ENCODE data around the gene NOP9. TPM values are rescaled to one million over a fixed set of nuclear protein-coding genes. Genes with fewer than 3 reads are reported as not detected.
A peak's percentile ranks its signal among the peaks of the same experiment; 100 is the strongest.
"Not testable (repeated sequence)": the region's sequence is repeated elsewhere in the genome, so short reads cannot be mapped to it uniquely, and the experiment has no call there.

Gene NOP9
- total RNA-seq, 1 experiment from 2014 or later = 10.7 TPM

DNA sequence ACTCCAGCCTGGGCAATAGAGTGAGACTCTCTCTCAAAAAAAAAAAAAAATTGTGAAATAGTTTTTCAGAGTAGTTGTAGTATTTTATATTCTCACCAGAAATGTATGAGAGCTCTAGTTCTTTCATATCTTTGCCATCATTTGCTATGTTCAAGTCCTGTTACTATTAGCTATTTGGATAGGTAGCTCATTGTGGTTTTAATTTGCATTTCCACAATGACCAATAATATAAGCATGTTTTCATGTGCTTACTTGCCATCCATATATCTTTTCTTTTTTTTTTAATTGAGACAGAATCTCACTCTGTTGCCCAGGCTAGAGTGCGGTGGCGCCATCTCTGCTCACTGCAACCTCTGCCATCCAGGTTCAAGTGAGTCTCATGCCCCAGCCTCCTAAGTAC is 48.5 kb downstream of the NOP9 start:
- no peak for DNase-seq (ENCODE audit: low read depth)

DNA sequence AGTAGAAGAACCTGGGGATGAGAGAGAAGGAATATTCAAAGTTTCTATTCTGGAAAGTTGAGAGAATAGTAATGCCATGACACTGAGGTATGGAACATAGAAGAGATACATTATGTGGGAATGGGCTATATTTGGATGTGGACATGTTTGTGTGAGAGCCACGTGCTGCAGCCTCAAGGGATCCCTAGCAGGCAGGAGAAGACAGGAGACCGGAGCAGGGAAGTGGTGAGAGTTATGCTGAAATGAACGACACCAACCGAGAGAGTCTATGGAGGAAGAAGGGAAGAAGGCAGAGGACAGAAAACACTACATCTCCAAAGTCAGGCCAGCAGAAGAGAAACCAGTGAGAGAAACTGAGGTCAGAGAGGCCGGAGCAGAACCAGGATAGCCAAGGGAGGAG is 50.1 kb downstream of the NOP9 start:
- no peak for DNase-seq (ENCODE audit: low read depth)

DNA sequence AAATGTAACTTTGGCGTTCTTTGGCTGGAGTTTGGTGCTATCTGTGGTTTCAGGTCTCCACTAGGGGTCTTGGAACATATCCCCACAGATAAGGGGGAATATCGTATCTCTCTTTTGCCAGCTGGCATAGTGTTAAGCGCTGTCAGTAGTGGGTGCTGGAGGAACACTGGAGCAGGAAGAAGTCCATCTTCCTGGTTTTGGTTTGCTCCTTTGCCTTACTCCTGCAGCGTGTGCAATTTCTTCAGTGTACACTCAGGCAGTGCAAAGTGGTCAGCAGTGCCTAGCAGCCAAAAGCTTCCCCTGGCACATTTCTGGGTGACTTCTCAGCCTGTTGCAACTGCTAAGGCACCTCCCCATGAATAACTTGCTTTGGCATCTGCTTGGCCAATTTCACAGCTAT is 51.9 kb downstream of the NOP9 start:
- DNase-seq (ENCODE audit: low read depth) = peak; percentile 36

DNA sequence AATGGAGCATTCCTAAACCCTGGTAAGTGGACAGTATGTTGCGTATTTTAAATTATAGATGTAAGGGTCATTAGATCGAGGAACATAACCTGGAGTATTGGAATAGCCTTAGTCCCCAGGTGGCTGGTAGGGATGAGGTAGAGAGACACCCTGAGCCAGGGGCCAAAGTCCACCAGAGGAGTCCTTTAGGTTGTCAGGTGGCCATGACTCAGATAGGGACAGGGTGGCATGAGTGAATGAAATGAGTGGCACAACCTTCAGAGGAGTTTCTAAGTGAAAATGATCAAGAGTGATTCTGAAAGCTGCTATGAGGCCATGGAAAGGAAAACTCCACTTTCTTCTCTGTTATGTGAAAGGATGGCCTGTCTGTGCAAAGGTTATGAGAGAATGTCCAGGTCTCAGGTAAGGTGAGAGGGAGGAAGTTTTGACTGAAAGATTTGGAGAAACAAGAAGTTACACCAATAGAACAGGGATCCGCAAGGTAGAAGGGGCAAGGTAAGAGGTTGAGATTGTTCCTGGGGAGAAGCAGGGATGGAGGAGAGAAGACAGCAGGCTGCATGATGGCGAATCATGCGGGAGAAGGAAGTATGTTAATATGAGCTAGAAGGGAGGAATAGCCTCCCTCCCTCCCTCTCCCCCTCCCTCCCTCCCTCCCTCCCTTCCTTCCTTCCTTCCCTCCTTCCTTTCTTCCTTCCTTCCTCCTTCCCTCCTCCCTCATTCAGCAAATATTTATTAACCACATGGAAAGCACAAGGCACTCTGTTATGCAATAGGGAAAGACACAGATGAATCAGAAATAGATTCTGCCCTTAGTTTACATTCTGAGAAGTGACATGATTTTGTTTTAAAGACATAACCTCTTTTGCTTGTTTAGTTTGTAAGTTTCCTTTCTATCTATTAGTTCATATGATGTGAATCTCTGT is 54.2 kb downstream of the NOP9 start:
- DNase-seq (ENCODE audit: low read depth) = no peak

DNA sequence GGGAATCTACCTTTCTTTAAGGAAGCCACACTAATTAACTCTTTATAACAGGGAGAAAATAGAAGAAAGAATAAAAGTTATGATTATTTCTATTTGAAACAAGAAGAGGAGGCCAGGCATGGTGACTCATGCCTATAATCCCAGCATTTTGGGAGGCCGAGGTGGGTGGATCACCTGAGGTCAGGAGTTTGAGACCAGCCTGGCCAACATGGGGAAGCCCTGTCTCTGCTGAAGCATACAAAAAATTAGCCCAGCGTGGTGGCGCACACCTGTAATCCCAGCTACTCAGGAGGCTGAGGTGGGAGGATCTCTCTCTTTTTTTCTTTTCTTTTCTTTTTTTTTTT is 54.8 kb downstream of the NOP9 start:
- DNase-seq (ENCODE audit: low read depth) = not testable (repeated sequence)

DNA sequence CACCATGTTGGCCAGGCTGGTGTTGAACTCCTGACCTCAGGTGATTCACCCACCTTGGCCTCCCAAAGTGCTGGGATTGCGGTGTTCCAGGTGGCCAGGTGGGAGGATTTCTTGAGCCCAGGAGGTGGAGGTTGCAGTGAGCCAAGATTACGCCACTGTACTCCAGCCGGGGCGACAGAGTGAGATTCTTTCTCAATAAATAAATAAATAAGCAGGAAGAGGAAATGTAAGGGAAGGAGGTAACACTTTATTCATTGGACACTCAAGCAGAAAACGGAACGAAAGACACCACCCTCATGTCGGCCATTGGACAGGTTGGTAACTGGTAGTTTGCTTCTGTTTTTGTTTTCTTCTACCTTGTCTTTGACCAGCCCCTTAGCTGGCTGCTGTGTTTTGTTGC is 55.4 kb downstream of the NOP9 start:
- DNase-seq (ENCODE audit: low read depth) = no peak

DNA sequence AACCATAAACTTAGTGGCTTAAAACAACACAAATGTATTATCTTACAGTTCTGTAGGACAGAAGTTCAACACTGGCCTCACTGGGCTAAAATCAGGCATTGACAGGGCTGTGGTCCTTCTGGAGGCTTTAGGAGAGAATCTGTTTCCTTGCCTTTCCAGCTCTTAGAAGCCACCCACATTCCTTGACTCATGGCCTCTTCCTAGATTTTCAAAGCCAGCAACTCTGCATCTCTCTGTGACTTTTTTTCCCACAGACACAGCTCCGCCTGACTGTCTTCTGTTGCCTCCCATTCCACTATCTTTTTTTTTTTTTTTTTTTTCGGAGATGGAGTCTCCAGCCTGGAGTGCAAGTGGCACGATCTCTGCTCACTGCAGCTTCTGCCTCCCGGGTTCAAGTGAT is 56.6 kb downstream of the NOP9 start:
- DNase-seq (ENCODE audit: low read depth) = no peak

Other genes with a start within 250 kb of the NOP9 start
- under 0.01 and 0.12 TPM in 2 replicates for gene CARMIL3, start 247.8 kb upstream of the NOP9 start, total RNA-seq (2014; rRNA removed; shearing (Covaris generic))
- gene CPNE6, start 228.3 kb upstream of the NOP9 start, total RNA-seq (2014; rRNA removed; shearing (Covaris generic)) = not detected in 2 replicates
- 12.3 and 12.5 TPM in 2 replicates for gene PCK2, start 205.5 kb upstream of the NOP9 start, total RNA-seq (2014; rRNA removed; shearing (Covaris generic))
- gene DCAF11, start 185.1 kb upstream of the NOP9 start, total RNA-seq (2014; rRNA removed; shearing (Covaris generic)) = 42.9 and 57.1 TPM in 2 replicates
- gene NRL, start 184.9 kb upstream of the NOP9 start, total RNA-seq (2014; rRNA removed; shearing (Covaris generic)) = 0.60 and 1.5 TPM in 2 replicates
- 0.20 TPM in 1 of 2 replicates, not detected in the other for gene FITM1, start 169.2 kb upstream of the NOP9 start, total RNA-seq (2014; rRNA removed; shearing (Covaris generic))
- 294 and 310 TPM in 2 replicates for gene PSME1, start 163.7 kb upstream of the NOP9 start, total RNA-seq (2014; rRNA removed; shearing (Covaris generic))
- 25.8 and 32.6 TPM in 2 replicates for gene EMC9, start 158.3 kb upstream of the NOP9 start, total RNA-seq (2014; rRNA removed; shearing (Covaris generic))
- gene PSME2, start 153.2 kb upstream of the NOP9 start, total RNA-seq (2014; rRNA removed; shearing (Covaris generic)) = 237 and 262 TPM in 2 replicates
- gene RNF31, start 152.4 kb upstream of the NOP9 start, total RNA-seq (2014; rRNA removed; shearing (Covaris generic)) = 28.5 and 37.8 TPM in 2 replicates
- gene IRF9, start 138.6 kb upstream of the NOP9 start, total RNA-seq (2014; rRNA removed; shearing (Covaris generic)) = 39.3 and 54.4 TPM in 2 replicates
- 0.39 and 1.1 TPM in 2 replicates for gene REC8, start 127.8 kb upstream of the NOP9 start, total RNA-seq (2014; rRNA removed; shearing (Covaris generic))
- gene IPO4, start 111.0 kb upstream of the NOP9 start, total RNA-seq (2014; rRNA removed; shearing (Covaris generic)) = 22.9 and 30.9 TPM in 2 replicates
- 52.5 and 69.2 TPM in 2 replicates for gene TM9SF1, start 104.4 kb upstream of the NOP9 start, total RNA-seq (2014; rRNA removed; shearing (Covaris generic))
- not detected in 2 replicates for gene TSSK4, start 94.2 kb upstream of the NOP9 start, total RNA-seq (2014; rRNA removed; shearing (Covaris generic))
- gene CHMP4A, start 86.4 kb upstream of the NOP9 start, total RNA-seq (2014; rRNA removed; shearing (Covaris generic)) = 13.5 and 39.7 TPM in 2 replicates
- gene MDP1, start 83.8 kb upstream of the NOP9 start, total RNA-seq (2014; rRNA removed; shearing (Covaris generic)) = 23.3 and 26.2 TPM in 2 replicates
- 306 and 349 TPM in 2 replicates for gene NEDD8, start 67.5 kb upstream of the NOP9 start, total RNA-seq (2014; rRNA removed; shearing (Covaris generic))
- gene GMPR2, start 66.9 kb upstream of the NOP9 start, total RNA-seq (2014; rRNA removed; shearing (Covaris generic)) = 51.2 and 52.9 TPM in 2 replicates
- gene TINF2, start 57.2 kb upstream of the NOP9 start, total RNA-seq (2014; rRNA removed; shearing (Covaris generic)) = 39.5 and 42.9 TPM in 2 replicates
- gene TGM1, start 36.7 kb upstream of the NOP9 start, total RNA-seq (2014; rRNA removed; shearing (Covaris generic)) = 0.60 and 0.78 TPM in 2 replicates
- 15.8 and 20.2 TPM in 2 replicates for gene RABGGTA, start 28.3 kb upstream of the NOP9 start, total RNA-seq (2014; rRNA removed; shearing (Covaris generic))
- 12.6 and 15.6 TPM in 2 replicates for gene DHRS1, start 70 bp upstream of the NOP9 start, total RNA-seq (2014; rRNA removed; shearing (Covaris generic))
- not detected in 2 replicates for gene CIDEB, start 8.1 kb downstream of the NOP9 start, total RNA-seq (2014; rRNA removed; shearing (Covaris generic))
- 0.72 and 0.88 TPM in 2 replicates for gene LTB4R2, start 10.3 kb downstream of the NOP9 start, total RNA-seq (2014; rRNA removed; shearing (Covaris generic))
- gene LTB4R, start 11.7 kb downstream of the NOP9 start, total RNA-seq (2014; rRNA removed; shearing (Covaris generic)) = 0.48 and 0.59 TPM in 2 replicates
- gene ADCY4, start 35.2 kb downstream of the NOP9 start, total RNA-seq (2014; rRNA removed; shearing (Covaris generic)) = not detected in 2 replicates
- gene RIPK3, start 40.1 kb downstream of the NOP9 start, total RNA-seq (2014; rRNA removed; shearing (Covaris generic)) = 0.60 and 1.3 TPM in 2 replicates
- 10.6 and 13.1 TPM in 2 replicates for gene NFATC4, start 68.3 kb downstream of the NOP9 start, total RNA-seq (2014; rRNA removed; shearing (Covaris generic))
- 0.36 and 0.39 TPM in 2 replicates for gene NYNRIN, start 99.2 kb downstream of the NOP9 start, total RNA-seq (2014; rRNA removed; shearing (Covaris generic))
- 0.72 and 1.3 TPM in 2 replicates for gene CBLN3, start 129.8 kb downstream of the NOP9 start, total RNA-seq (2014; rRNA removed; shearing (Covaris generic))
- gene KHNYN, start 130.1 kb downstream of the NOP9 start, total RNA-seq (2014; rRNA removed; shearing (Covaris generic)) = 18.4 and 23.1 TPM in 2 replicates
- 12.1 and 17.1 TPM in 2 replicates for gene SDR39U1, start 142.9 kb downstream of the NOP9 start, total RNA-seq (2014; rRNA removed; shearing (Covaris generic))
- not detected in 2 replicates for gene CMA1, start 208.4 kb downstream of the NOP9 start, total RNA-seq (2014; rRNA removed; shearing (Covaris generic))